ENCODE data around the gene SPTBN1. TPM values are rescaled to one million over a fixed set of nuclear protein-coding genes. Genes with fewer than 3 reads are reported as not detected.

SPTBN1 gene
- total and polyA plus RNA-seq, 2 donors (not counting 3 experiments of a cell fraction or from before 2014, with no cell fraction given): 63.3 to 320 TPM

GRCh38 chr2:54430649-54431048, 25.5 kb upstream of the SPTBN1 start:
- H2AFZ ChIP-seq (ENCODE audit: low read depth, low read length): peak overlapping the region; percentile 86
- H3K36me3 ChIP-seq (ENCODE audit: control insufficient read depth in 2 of 2, extremely low read depth in 1 of 2, insufficient read depth in 2 of 2, low read length in 2 of 2): no peaks in the 10 kb centered on the region
- H4K20me1 ChIP-seq (replicated peaks; ENCODE audit: control insufficient read depth, extremely low read depth, insufficient read depth, low read length): no peaks in the 10 kb centered on the region
- DNase-seq (ENCODE audit: low read depth, low spot score): peak; percentile 48
- ChIA-PET CTCF (interaction anchor here (1.0 kb wide), 1 partner anchor 29 kb away, joined by 3 read pairs; no protein-coding TSS in a partner anchor), POLR2A (no interaction called here)
- no peaks in the 10 kb centered on the region for H3K79me2 ChIP-seq (ENCODE audit: control insufficient read depth, insufficient read depth, low read length)
- no peaks in the 10 kb centered on the region for H3K27me3 ChIP-seq (ENCODE audit: control insufficient read depth in 2 of 2, insufficient read depth in 2 of 2, low read length in 2 of 2)
- H3K9me3 ChIP-seq (replicated peaks; ENCODE audit: control insufficient read depth, insufficient read depth, low read length): no peaks in the 10 kb centered on the region
- no peaks in the 10 kb centered on the region for H3K9me1 ChIP-seq (replicated peaks; ENCODE audit: control insufficient read depth, extremely low read depth, insufficient read depth, low read length)
- dilution Hi-C loops (cut with MboI; ENCODE audit: extremely low pct_ligation_motif_present, low sequenced_read_pairs): no loop called here
- no peak overlapping the region for H3K4me2 ChIP-seq (ENCODE audit: insufficient read depth, low read length)
- no peak overlapping the region for H3K4me3 ChIP-seq (replicated peaks in 1 of 3; ENCODE audit: insufficient read depth in 1 of 3, low read depth in 1 of 3, low read length in 3 of 3)
- intact Hi-C loops (cut with micrococcal nuclease): loop anchor here (1.0 kb wide), 1 partner anchor 14 kb away; no protein-coding TSS in a partner anchor
- FAIRE-seq: peak; percentile 67
- TF ChIP-seq MAX (IDR thresholded peaks at IDR 0.05; ENCODE audit: insufficient read depth, insufficient read length): no peak
- TF ChIP-seq POLR2AphosphoS5 (IDR thresholded peaks at IDR 0.05; ENCODE audit: insufficient read depth, low read depth, low read length): no peak
- no peak for TF ChIP-seq POLR2A (IDR thresholded peaks at IDR 0.05; ENCODE audit: low read depth, low read length)
- no peak for TF ChIP-seq CTCF (IDR thresholded peaks at IDR 0.05; ENCODE audit: extremely low read depth in 1 of 2, insufficient read depth in 1 of 2, low read depth in 1 of 2, low read length in 2 of 2)
- TF ChIP-seq EZH2 (IDR thresholded peaks at IDR 0.05; ENCODE audit: borderline replicate concordance, low read depth, low read length, severe bottlenecking): no peak
- TF ChIP-seq JUN (IDR thresholded peaks at IDR 0.05; ENCODE audit: borderline replicate concordance, insufficient read depth, insufficient read length, low read depth): no peak
- TF ChIP-seq GATA2 (IDR thresholded peaks at IDR 0.05; ENCODE audit: insufficient read depth, insufficient read length, low read depth, low read length): no peak
- TF ChIP-seq MYC (IDR thresholded peaks at IDR 0.05; ENCODE audit: low read depth, low read length): no peak
- no peak for TF ChIP-seq FOS (IDR thresholded peaks at IDR 0.05; ENCODE audit: borderline replicate concordance, insufficient read depth, low read length)
- peak overlapping the region; percentile 49 for H3K27ac ChIP-seq (ENCODE audit: insufficient read depth, low read depth, low read length)
- H3K9ac ChIP-seq (replicated peaks; ENCODE audit: extremely low read depth, insufficient read depth, low read length): no peak overlapping the region
- BruUV-seq (replicated peaks): no TSS peak
- H3K4me1 ChIP-seq (ENCODE audit: control insufficient read depth, extremely low read depth, insufficient read depth, low read length): peaks cover 21% of the 10 kb centered on the region
